DND-41 (cell line): Measurements from ENCODE around the gene RRM1.
A peak's percentile ranks its signal among the peaks of the same experiment; 100 is the strongest.

Source experiments
- ATAC-seq: fragments of 200-7000 bp; cut with Tn5 transposase; 3 replicates; pipeline ENCODE4 v1.9.1; 2021; ENCODE audit warnings: low read depth; ENCODE audit not compliant: insufficient read depth
- DNase-seq: peaks from one replicate; pipeline ENCODE4 v3.0.0-alpha.2; 2020
- H2AFZ ChIP-seq: 2 replicates; pipeline ENCODE4 v1.6.0; 2012; ENCODE audit warnings: low read depth, low read length
- H3K27ac ChIP-seq: 2 replicates; pipeline ENCODE4 v1.5.1; 2012; ENCODE audit warnings: low read length, inconsistent platforms
- H3K27me3 ChIP-seq: fragments of 200-600 bp; sonication (generic); 2 replicates; pipeline ENCODE4 v1.6.0; 2012; ENCODE audit warnings: low read length, mild to moderate bottlenecking, inconsistent platforms; ENCODE audit not compliant: insufficient read depth, poor library complexity
- H3K36me3 ChIP-seq: 2 replicates; pipeline ENCODE4 v1.5.1; 2012; ENCODE audit warnings: low read length, inconsistent platforms; ENCODE audit not compliant: insufficient read depth
- H3K4me1 ChIP-seq: 2 replicates; pipeline ENCODE4 v1.5.1; 2012; ENCODE audit warnings: mild to moderate bottlenecking, low read length; ENCODE audit not compliant: insufficient read depth
- H3K4me2 ChIP-seq: 2 replicates; pipeline ENCODE4 v1.6.0; 2012; ENCODE audit warnings: mild to moderate bottlenecking, moderate library complexity, low read length, inconsistent platforms; ENCODE audit not compliant: insufficient read depth
- H3K4me3 ChIP-seq, 2 experiments: fragments of 200-600 bp in 1 of 2; shearing (Covaris generic) in 1 of 2; 2 replicates each; pipeline ENCODE4 v1.5.1; 2012 to 2016; ENCODE audit warnings: inconsistent platforms in 2 of 2, low read length in 2 of 2, mild to moderate bottlenecking in 2 of 2, low read depth in 1 of 2, moderate library complexity in 1 of 2
- H3K79me2 ChIP-seq: 2 replicates; pipeline ENCODE4 v1.6.0; 2012; ENCODE audit warnings: low read length, inconsistent platforms; ENCODE audit not compliant: insufficient read depth
- H3K9ac ChIP-seq: 2 replicates; pipeline ENCODE4 v1.6.0; 2012; ENCODE audit warnings: low read depth, mild to moderate bottlenecking, inconsistent platforms, low read length, moderate library complexity
- H3K9me3 ChIP-seq: 2 replicates; pipeline ENCODE4 v1.5.1; 2012; ENCODE audit warnings: low read length, moderate library complexity, mild to moderate bottlenecking, inconsistent platforms; ENCODE audit not compliant: insufficient read depth, severe bottlenecking
- H4K20me1 ChIP-seq: 2 replicates; pipeline ENCODE4 v1.6.0; 2012; ENCODE audit warnings: low read length; ENCODE audit not compliant: insufficient read depth
- EZH2 ChIP-seq: IDR thresholded peaks from 3 replicates; pipeline ENCODE4 v1.6.1; 2012; ENCODE audit warnings: borderline replicate concordance, low read depth, mild to moderate bottlenecking, moderate library complexity, low read length, inconsistent platforms; ENCODE audit not compliant: severe bottlenecking
- TF ChIP-seq, protein P1 (sequence below): IDR thresholded peaks from 2 replicates; pipeline ENCODE4 v1.5.1; 2012; ENCODE audit warnings: borderline replicate concordance, low read length, moderate library complexity, mild to moderate bottlenecking; ENCODE audit not compliant: poor library complexity, severe bottlenecking; ENCODE audit errors: extremely low read depth

The RRM1 gene

DNA sequence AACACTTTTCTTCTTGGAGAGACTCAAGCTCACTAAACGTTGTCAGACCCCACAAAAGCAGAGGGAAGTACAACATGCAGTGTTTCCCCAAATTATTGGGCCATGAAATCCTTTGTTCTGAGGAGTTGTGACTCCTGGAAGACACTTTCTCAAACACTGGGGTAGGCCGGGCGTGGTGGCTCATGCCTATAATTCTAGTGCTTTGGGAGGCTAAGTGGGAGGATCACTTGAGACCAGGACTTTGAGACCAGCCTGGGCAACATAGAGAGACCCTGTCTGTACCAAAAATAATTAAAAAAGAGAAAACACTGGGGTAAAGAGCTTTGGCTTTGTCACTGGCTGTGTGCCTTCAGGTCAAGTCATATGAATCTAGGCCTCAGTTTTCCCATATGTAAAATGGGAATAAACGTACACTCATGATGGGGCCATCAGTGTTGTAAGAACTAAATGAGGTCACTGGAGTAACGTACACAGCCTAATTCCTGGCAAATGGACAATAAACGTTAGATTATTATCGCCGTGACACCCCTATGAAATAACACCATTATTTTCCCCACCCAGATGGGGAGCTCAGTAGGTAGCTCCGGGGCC, 92.0 kb downstream of the RRM1 start:
- Histone ChIP-seq H3K36me3 (no peaks in the 10 kb centered on the region), H3K9ac (no peak overlapping the region), H3K79me2 (no peaks in the 10 kb centered on the region), H3K4me1 (peaks cover 7% of the 10 kb centered on the region), H2AFZ (no peak overlapping the region), H3K9me3 (no peaks in the 10 kb centered on the region), H3K27ac (no peak overlapping the region), H4K20me1 (no peaks in the 10 kb centered on the region), H3K4me2 (no peak overlapping the region), H3K27me3 (peaks cover 22% of the 10 kb centered on the region), H3K4me3 (no peak overlapping the region)
- TF ChIP-seq EZH2 = no peak
- TF ChIP-seq, protein P1, sequence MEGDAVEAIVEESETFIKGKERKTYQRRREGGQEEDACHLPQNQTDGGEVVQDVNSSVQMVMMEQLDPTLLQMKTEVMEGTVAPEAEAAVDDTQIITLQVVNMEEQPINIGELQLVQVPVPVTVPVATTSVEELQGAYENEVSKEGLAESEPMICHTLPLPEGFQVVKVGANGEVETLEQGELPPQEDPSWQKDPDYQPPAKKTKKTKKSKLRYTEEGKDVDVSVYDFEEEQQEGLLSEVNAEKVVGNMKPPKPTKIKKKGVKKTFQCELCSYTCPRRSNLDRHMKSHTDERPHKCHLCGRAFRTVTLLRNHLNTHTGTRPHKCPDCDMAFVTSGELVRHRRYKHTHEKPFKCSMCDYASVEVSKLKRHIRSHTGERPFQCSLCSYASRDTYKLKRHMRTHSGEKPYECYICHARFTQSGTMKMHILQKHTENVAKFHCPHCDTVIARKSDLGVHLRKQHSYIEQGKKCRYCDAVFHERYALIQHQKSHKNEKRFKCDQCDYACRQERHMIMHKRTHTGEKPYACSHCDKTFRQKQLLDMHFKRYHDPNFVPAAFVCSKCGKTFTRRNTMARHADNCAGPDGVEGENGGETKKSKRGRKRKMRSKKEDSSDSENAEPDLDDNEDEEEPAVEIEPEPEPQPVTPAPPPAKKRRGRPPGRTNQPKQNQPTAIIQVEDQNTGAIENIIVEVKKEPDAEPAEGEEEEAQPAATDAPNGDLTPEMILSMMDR = peak; percentile 1
- no peak for DNase-seq
- no peak for ATAC-seq

DNA sequence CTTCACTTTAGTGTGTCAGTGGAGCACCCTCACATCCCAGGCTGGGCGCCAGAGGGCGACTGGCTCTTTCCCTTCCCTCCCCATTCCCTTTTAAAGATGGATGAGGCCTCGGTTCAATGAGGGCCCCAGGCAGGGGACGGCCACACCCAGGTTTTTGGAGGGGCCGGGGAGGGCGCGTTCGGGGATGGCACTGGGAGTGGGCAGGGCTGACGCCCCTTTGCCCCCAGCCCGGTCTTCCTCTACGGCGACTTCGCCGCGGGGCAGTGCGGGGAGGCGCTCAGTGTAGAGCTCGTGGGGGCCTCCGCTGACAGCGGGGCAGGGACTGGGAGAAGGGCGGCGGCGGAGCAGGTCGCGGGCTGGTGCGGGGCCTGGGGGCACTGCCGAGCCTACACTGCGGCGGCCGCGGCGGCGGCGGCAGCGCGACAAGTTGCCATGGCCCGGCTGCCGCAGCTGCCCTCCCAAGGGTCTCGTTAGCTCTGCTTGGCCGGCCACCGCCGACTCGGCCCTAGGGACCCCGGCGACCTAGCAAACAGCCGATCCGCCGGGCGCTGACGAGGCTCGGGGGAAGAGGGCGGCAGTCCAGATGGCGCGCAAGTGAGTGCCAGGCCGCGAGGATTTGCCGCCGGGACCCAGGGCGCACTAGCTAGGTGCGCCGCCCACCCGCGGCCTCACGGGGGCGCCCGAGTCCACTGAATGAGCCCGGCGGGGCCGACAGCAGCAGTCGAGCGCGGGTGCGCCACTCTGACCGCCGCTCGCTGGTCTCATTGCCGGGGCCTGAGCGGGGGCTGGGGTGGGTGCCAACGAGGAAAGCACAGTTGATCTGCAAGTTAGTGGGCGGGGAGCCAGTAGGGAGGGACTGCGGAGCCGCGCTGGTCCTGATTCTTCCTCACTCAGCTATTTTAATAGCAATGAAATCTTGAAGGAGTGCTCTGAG, 92.7 kb downstream of the RRM1 start:
- ATAC-seq (peak; percentile 96), DNase-seq (peak; percentile 73)
- no peak overlapping the region; the same call in 1 of the 2 replicates for H2AFZ ChIP-seq
- no peaks in the 10 kb centered on the region for H4K20me1 ChIP-seq
- no peaks in the 10 kb centered on the region for H3K36me3 ChIP-seq
- no peak overlapping the region for H3K9ac ChIP-seq
- H3K4me2 ChIP-seq = peak overlapping the region; percentile 29
- H3K79me2 ChIP-seq = no peaks in the 10 kb centered on the region
- peaks cover 22% of the 10 kb centered on the region for H3K27me3 ChIP-seq
- TF ChIP-seq EZH2 = peak; percentile 35
- TF ChIP-seq, protein P1 = peak; percentile 88
- peaks cover 7% of the 10 kb centered on the region for H3K4me1 ChIP-seq
- no peak overlapping the region for H3K27ac ChIP-seq
- H3K9me3 ChIP-seq = no peaks in the 10 kb centered on the region
- no peak overlapping the region for H3K4me3 ChIP-seq
